ENCODE data around the gene C18orf54.

GRCh38 chr18:54359233-54359632 lies 1.5 kb downstream of the C18orf54 start:
- TF ChIP-seq CTCF (conservative IDR thresholded peaks at IDR 0.05) = no peak
- TF ChIP-seq ZFX (IDR thresholded peaks at IDR 0.05) = no peak

Measured in C4-2B (cell line).